Upper lobe of left lung (tissue), 6 donors: ENCODE measurements around the gene IRAK1. TPM values are rescaled to one million over a fixed set of nuclear protein-coding genes. Genes with fewer than 3 reads are reported as not detected.

Experiments
- ATAC-seq, 2 donors: fragments of 200-7000 bp; cut with Tn5 transposase; one replicate each; pipeline ENCODE4 v1.9.1; 2022; ENCODE audit warnings: mild to moderate bottlenecking in 2 of 2, moderate library complexity in 2 of 2; ENCODE audit not compliant: low FRiP score in 2 of 2
- DNase-seq, 2 donors: peaks; one replicate each; pipeline ENCODE4 v3.0.0-alpha.2; 2019 to 2020
- H3K27ac ChIP-seq, 4 donors: fragments of 200-600 bp; sonication (generic); one replicate each; pipeline ENCODE4 v1.5.1; 2016 to 2019
- H3K27me3 ChIP-seq, 4 donors: fragments of 200-600 bp; sonication (generic); one replicate each; pipeline ENCODE4 v1.5.1; 2017 to 2019
- H3K36me3 ChIP-seq, 4 donors: fragments of 200-600 bp; sonication (generic); one replicate each; pipeline ENCODE4 v1.5.1; 2016 to 2019
- H3K4me1 ChIP-seq, 4 donors: fragments of 200-600 bp; sonication (generic); one replicate each; pipeline ENCODE4 v1.5.1; 2018 to 2019
- H3K4me3 ChIP-seq, 4 donors: fragments of 200-600 bp; sonication (generic); one replicate each; pipeline ENCODE4 v1.5.1; 2017 to 2019; ENCODE audit warnings: mild to moderate bottlenecking in 2 of 4, moderate library complexity in 1 of 4
- H3K9me3 ChIP-seq, 4 donors: fragments of 200-600 bp; sonication (generic); one replicate each; pipeline ENCODE4 v1.5.1; 2018 to 2019
- EP300 ChIP-seq, 4 donors: sonication (generic); formaldehyde crosslinking; IDR thresholded peaks; one replicate each; pipeline ENCODE4 v1.5.1; 2017; ENCODE audit warnings: antibody characterized with exemption in 4 of 4, control low read depth in 2 of 4
- POLR2A ChIP-seq, 4 donors: fragments of 450-650 bp; IDR thresholded peaks; one replicate each; pipeline ENCODE4 v1.5.1; 2016 to 2017; ENCODE audit warnings: antibody characterized with exemption in 4 of 4, mild to moderate bottlenecking in 2 of 4
- POLR2AphosphoS5 ChIP-seq, 2 donors: sonication (generic); formaldehyde crosslinking; IDR thresholded peaks; one replicate each; pipeline ENCODE4 v1.5.1; 2017; ENCODE audit warnings: antibody characterized with exemption in 2 of 2
- WGBS, 2 donors: methylation state at CpG; one replicate each; pipeline ENCODE4 v1.1.5; 2017 to 2018; 5-methylcytosine and 5-hydroxymethylcytosine counted together
- total RNA-seq, 6 donors: library from RNA; depleted of rRNA in 4 of 6; stranded (reverse); fragments of >200 nt in 4 of 6; gene quantifications; one replicate each; pipeline versions ENCODE4 v1.1.0 to v1.2.1, GENCODE V29; 2016 to 2021
- TF ChIP-seq, protein P1 (sequence below), 6 experiments: fragments of 450-650 bp in 4 of 6; fragments of 200-600 bp in 2 of 6; sonication (generic) in 2 of 6; IDR thresholded peaks; one replicate each; pipeline ENCODE4 v1.5.1; 2016 to 2019; ENCODE audit warnings: antibody characterized with exemption in 6 of 6
- donor health status: DM: no; HTN: no; CAD: no; lungs with moderate emphysema.
- donor health status: DM: no; HTN: yes; CAD: no; lungs with severe emphysema.

Gene IRAK1
- total RNA-seq, 6 donors from 2014 or later: 49.4 to 236 (median 125) TPM

DNA sequence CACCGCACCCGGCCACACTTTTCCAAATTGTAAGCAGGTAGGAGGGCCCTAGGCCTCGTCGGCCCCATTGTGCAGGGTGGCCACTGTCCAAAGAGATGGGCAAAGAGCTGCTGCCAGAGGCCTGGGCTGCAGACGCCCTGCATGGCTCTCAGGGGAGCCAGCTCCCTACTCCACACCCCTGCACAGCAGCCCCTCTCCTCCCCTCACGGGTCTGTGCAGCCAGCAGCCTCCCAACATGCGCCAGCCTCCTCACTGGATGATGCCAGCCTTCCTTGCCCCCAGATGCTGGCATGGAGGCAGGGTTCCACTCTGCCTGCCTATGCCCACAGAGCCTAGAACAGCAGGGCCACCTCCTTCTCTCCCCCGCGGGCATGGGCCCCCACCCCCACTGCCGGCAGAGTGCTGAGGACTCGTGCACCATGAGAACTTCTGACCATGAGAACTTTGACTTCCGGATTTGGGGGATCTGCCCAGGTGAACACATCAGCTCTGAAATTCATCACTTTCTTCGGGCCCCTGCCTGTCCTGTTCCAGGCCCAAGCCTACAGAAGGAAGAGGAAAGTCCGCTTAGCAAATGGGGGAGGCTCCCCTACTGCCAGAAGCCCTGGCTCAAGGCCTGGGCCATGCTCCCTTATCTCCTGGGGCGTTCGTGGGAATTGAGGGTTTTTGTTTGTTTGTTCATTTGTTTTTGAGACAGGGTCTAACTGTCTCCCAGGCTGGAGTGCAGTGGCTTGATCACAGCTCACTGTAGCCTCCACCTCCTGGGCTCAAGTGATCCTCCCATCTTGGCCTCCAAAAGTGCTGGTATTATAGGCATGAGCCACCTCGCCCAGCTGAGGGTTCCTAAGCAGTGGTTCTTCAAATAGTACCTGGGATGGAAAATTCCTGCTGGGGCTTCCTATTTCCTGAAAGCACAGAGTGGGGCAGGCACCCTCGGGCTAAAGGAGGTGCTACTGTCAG is 8.0 kb downstream of the IRAK1 start:
- TF ChIP-seq, protein P1, sequence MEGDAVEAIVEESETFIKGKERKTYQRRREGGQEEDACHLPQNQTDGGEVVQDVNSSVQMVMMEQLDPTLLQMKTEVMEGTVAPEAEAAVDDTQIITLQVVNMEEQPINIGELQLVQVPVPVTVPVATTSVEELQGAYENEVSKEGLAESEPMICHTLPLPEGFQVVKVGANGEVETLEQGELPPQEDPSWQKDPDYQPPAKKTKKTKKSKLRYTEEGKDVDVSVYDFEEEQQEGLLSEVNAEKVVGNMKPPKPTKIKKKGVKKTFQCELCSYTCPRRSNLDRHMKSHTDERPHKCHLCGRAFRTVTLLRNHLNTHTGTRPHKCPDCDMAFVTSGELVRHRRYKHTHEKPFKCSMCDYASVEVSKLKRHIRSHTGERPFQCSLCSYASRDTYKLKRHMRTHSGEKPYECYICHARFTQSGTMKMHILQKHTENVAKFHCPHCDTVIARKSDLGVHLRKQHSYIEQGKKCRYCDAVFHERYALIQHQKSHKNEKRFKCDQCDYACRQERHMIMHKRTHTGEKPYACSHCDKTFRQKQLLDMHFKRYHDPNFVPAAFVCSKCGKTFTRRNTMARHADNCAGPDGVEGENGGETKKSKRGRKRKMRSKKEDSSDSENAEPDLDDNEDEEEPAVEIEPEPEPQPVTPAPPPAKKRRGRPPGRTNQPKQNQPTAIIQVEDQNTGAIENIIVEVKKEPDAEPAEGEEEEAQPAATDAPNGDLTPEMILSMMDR (IDR thresholded peaks at IDR 0.05): no peak
- no peak for TF ChIP-seq POLR2A (IDR thresholded peaks at IDR 0.05)
- no peak for TF ChIP-seq POLR2AphosphoS5 (IDR thresholded peaks at IDR 0.05)
- no peak for TF ChIP-seq EP300 (IDR thresholded peaks at IDR 0.05)
- Histone ChIP-seq H3K4me1 (peaks cover 3 to 14% (median 8%) of the 10 kb centered on the region in 4 donors), H3K9me3 (no peaks in the 10 kb centered on the region), H3K27me3 (no peaks in the 10 kb centered on the region), H3K27ac (peak overlapping the region; percentile 6 to 77 (median 70)), H3K4me3 (no peak overlapping the region), H3K36me3 (peaks cover 0 to 22% (median 10%) of the 10 kb centered on the region in 4 donors)
- WGBS, 2 donors: 78 to 100% methylated on average over 1 to 18 of the region's 18 CpGs
- ATAC-seq: peak in 1 of 2 donors; percentile 1
- DNase-seq: no peak

GRCh38 chrX:154010330-154011087 is 9.2 kb downstream of the IRAK1 start:
- DNase-seq (peak in 1 of 2 donors; percentile 83), ATAC-seq (peak; percentile 31 to 65)
- Histone ChIP-seq H3K36me3 (peaks cover 0 to 13% (median 4%) of the 10 kb centered on the region in 4 donors), H3K9me3 (no peaks in the 10 kb centered on the region), H3K27me3 (no peaks in the 10 kb centered on the region), H3K4me1 (peaks cover 3 to 14% (median 8%) of the 10 kb centered on the region in 4 donors), H3K4me3 (no peak overlapping the region), H3K27ac (peak overlapping the region; percentile 6 to 77 (median 70))
- TF ChIP-seq POLR2AphosphoS5 (IDR thresholded peaks at IDR 0.05) (peak; percentile 26 to 49), EP300 (IDR thresholded peaks at IDR 0.05) (peak in 1 of 4 donors; percentile 31), POLR2A (IDR thresholded peaks at IDR 0.05) (peak in 1 of 4 donors; percentile 26)
- TF ChIP-seq, protein P1 (IDR thresholded peaks at IDR 0.05): no peak
- 85 to 89% methylated on average over 10 to 18 of the region's 18 CpGs for WGBS, 2 donors

- WGBS, 2 donors: 88 to 91% methylated on average over 4 of the region's 4 CpGs
- peaks cover 0 to 10% (median 6%) of the 10 kb centered on the region in 4 donors for H3K4me1 ChIP-seq
- DNase-seq (no peak), ATAC-seq (no peak)
- no peaks in the 10 kb centered on the region for H3K27me3 ChIP-seq
- H3K36me3 ChIP-seq: peaks cover 0 to 4% (median 1%) of the 10 kb centered on the region in 4 donors
- no peak overlapping the region for H3K4me3 ChIP-seq
- no peaks in the 10 kb centered on the region for H3K9me3 ChIP-seq
- no peak overlapping the region for H3K27ac ChIP-seq
- TF ChIP-seq POLR2A (IDR thresholded peaks at IDR 0.05): no peak
- TF ChIP-seq POLR2AphosphoS5 (IDR thresholded peaks at IDR 0.05): no peak
- TF ChIP-seq, protein P1 (IDR thresholded peaks at IDR 0.05): no peak
- no peak for TF ChIP-seq EP300 (IDR thresholded peaks at IDR 0.05)
These were observed 11.2 kb downstream of the IRAK1 start for GRCh38 chrX:154008521-154008920.

DNA sequence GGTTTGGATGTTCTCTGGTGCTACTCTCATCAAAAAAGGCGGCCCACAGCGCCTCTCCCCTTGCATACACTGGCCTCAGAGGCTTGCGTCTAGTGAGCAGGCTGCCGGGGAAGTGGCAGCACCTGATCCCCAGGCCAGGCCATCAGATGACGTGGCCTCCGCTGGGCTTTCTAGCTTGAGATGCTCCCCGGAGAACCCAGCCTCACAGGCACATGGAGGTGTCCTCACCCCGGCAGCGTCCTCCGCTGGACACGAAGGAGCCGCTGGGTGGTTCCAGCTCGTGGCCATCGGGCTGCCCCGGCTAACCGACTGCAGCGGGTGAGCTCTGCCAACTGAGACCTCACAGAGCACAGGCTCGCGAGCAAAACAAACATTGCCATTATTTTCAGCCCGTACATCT is 12.8 kb downstream of the IRAK1 start:
- peaks cover 0 to 4% (median 0%) of the 10 kb centered on the region in 4 donors for H3K4me1 ChIP-seq
- DNase-seq (no peak), ATAC-seq (no peak)
- H3K27ac ChIP-seq: no peak overlapping the region
- no peaks in the 10 kb centered on the region for H3K27me3 ChIP-seq
- 93 to 100% methylated on average over 3 to 20 of the region's 20 CpGs for WGBS, 2 donors
- peaks cover 0 to 4% (median 0%) of the 10 kb centered on the region in 4 donors for H3K36me3 ChIP-seq
- no peaks in the 10 kb centered on the region for H3K9me3 ChIP-seq
- no peak overlapping the region for H3K4me3 ChIP-seq
- TF ChIP-seq, protein P1 (IDR thresholded peaks at IDR 0.05): no peak
- TF ChIP-seq EP300 (IDR thresholded peaks at IDR 0.05) (no peak), POLR2A (IDR thresholded peaks at IDR 0.05) (no peak), POLR2AphosphoS5 (IDR thresholded peaks at IDR 0.05) (no peak)
